NCI-H524 treated with DMSO at 0.1 percent for 48 hours (cell line): ENCODE results near the gene CLASP2.
A peak's percentile ranks its signal among the peaks of the same experiment; 100 is the strongest.

Experiments used
- DNase-seq: peaks from one replicate; lab custom pipeline; 2025; lab: John Stamatoyannopoulos, UW

Gene CLASP2

DNA sequence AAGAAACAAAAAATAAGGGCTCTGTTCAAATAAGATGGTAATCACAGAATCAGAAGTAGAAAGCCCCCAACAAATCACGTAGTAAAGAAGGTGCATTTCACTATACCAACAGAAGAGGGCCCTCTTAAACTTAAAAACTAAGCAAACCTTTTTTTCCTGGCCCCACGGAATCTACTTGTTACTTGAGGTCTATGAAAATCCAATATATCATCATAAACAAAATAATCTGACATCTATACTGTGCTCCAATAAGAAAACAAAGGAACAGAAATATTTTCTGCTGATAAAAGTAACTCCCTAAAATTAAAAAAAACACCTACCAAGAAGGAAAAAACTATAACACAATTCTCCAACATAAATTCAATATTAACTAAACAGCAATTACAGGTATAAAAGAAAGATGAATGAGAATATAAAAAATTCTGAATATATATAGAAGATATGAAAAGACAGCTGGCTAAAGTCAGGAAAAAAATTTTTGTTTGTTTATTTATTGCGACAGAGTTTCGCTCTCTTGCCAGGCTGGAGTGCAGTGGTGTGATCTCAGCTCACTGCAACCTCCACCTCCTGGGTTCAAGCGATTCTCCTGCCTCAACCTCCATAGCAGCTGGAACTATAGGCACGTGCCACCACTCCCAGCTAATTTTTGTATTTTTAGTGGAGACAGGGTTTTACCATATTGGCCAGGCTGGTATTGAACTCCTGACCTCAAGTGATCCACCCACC lies 81.8 kb downstream of the CLASP2 start:
- peak; percentile 6 for DNase-seq

DNA sequence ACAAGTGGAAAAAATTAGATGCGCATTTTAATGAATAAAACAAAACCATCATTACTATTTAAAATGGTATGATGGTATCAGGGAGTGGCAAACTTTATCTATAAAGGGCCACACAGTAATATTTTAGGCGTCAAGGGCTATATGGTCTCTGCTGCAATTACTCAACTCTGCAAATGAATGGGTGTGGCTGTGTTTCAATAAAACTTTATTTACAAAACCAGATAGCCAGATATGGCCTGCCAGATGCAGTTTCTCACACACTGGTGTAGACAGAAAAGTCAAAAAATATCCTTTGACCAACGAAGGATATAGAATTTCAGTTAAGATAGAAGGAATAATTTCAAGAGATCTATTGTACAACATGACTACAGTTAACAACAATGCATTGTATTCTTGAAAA lies 83.8 kb downstream of the CLASP2 start:
- no peak for DNase-seq

DNA sequence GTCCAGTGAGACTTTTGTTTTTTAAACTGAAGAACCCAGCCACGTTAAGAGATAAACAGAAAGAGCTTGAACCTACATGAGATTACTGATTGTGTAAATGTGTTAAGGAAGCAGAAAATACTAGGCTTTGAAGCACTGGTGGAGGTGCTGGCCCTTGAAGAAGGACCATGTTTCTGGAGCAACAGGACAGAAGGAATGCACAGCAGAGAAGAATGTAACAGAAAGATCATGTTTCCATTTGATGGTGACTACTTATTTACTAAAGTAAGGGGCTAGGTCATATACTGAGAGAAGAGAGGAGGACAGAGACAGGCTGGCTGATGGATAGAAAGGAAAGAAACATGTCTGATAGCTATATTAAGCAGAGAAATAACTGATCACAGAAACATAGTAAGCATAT lies 88.8 kb downstream of the CLASP2 start:
- DNase-seq: no peak

DNA sequence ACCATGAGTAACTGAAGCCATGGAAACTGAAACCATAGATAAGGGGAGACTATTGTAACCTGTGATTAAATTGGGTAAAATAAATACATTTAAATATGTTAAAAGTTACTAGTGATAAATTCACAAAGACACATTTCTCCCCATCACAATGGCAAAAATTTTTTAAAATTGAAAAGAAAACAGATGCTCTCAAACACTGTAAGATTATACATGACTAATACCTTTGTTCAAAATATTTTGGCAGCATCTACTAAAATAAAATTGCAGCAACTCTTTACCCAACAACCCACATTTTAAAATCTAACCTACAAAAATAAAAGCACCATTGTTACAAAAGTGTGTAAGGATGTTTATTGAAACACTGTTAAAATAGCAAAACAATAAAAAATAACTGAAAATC lies 93.3 kb downstream of the CLASP2 start:
- no peak for DNase-seq

DNA sequence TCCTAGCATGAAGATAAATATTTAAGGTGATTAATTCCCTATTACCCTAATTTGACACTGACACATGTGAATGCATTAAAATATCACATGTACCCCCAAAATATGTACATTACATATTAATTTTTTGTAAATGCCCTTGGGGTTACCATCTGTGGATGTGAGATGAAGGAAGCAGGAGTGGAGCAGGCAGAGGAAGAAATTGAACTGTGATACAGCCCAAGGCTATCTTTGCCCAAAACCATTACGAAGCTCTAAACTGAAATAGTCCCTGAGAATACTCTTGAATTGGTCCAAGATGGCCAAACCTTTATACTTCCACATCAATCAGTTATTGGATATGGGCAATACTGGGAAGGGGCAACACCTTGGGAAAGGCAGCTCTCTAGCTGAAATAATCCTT lies 105.0 kb downstream of the CLASP2 start:
- no peak for DNase-seq

DNA sequence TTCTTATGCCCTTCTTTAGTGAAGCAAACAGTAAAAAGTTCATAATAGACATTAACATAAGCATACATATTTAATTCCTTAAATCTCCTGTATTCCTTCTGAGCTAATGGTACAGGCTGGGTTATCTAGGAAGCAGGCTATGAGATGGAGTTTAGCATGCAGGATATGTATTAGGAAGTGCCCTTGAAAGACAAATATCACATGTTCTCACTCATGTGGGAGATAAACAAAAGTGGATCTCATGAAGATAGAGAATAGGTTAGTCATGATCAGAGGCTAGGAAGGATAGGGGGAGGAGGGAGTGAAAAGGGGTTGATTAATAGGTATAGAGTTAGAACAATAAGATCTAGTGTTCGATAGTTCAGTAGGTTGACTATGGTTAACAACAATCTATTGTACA lies 105.4 kb downstream of the CLASP2 start:
- no peak for DNase-seq

DNA sequence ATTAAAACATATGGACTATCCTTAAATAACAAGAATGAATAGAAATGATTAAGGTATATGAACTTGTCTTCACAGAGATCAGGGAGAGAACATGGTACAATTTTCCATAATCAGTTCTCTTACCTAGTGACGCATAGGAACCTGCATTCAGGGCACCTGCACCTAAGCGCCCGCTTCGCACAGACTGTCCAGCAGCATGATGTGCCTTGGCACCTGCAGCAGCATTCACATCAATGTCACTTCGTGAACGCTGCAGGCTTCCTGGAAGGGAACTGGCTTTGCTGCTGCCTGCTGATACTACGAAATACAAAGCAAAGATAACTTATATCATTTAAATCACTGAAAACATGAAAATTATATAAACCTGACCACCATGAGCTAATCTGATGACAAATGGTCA lies 115.2 kb downstream of the CLASP2 start:
- DNase-seq: no peak

DNA sequence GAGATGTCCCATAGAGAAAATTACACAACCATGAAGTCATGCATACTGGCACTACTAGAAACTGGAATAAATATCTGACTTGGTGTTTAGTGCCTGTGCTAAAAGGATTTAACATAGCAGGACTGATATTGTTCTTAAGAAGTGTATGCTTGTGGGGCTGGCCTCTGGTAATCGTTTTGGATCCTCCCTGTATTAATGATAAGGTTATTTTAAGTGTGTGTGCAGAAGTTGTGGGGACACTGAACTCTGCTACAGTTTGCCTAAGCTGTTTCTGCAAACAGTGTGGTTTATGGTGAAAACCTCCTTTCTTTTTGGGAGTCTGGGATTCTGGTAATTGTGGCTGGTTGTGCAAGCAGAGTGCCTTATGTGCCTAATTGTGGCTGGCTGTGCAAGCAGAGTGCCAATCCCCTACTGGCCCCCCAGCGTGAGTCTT lies 120.8 kb downstream of the CLASP2 start:
- no peak for DNase-seq

DNA sequence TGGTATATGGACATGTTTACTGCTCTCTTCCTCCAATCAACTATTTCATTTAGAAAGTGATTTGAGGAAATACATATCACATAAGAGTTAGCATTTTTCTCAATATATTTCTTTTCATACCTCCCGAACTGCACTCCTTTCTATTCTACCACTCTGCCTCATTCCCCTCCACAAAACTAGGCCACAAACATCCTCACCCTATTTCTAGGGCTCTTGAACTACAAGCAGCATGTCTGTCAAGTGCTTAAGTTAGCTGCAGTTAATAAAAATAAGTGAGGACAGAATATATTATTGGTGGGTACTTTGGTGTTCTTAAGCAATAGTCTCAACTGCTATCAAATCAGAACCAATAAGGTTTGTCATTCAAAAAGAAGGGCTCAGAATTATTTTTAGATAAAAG lies 125.1 kb downstream of the CLASP2 start:
- DNase-seq: no peak

DNA sequence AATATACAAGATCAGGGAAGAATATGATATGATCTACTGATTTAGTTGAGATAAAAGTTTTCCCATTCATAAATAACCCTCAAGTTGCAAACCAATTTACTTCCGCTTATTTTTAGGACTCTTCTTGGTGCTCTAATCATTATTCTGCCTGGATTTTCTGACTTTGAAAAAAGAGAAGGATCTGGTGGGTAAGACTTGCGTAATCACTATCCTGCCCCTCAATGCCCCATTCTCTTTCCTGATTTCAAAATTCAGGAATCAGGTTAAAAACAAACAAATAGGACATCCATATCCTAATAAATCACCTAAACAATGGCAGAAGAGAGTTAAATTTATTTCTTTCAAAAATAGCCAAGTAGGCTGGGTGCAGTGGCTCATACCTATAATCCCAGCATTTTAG lies 127.5 kb downstream of the CLASP2 start:
- no peak for DNase-seq

DNA sequence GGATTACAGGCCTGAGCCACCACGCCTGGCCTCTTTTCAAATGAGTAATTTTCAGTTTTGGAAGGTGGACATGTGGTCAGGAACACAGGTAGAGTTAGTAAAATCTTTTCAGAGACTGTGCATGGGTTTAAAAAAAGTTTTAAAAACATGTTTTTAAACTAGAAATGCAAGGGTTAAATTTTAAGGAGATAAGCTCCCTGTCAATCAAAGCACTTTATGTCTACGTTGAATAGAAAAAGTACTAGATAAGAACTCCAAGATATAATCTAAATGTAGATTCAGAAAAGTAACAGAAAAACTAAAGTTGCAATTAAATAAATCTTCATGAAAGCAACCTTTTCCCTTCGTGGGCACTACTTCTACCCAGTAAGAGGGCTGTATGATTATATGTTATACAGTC lies 131.7 kb downstream of the CLASP2 start:
- DNase-seq: no peak

DNA sequence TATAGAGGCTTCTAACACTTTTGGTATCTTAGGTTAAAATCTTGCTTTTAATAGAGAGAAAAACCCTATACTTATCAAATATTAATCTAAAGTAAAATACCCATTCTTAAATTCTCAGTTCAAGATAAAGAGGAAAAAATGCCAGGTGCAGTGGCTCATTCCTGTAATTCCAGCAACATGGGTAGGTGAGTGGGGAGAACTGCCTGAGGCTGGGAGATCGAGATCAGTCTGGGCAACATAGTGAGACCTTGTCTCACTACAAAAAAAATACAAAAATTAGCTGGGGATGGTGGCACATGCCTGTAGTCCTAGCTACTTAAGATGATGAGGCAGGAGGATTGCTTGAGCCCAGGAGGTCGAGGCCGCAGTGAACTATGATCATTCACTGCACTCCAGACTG lies 135.8 kb downstream of the CLASP2 start:
- no peak for DNase-seq

DNA sequence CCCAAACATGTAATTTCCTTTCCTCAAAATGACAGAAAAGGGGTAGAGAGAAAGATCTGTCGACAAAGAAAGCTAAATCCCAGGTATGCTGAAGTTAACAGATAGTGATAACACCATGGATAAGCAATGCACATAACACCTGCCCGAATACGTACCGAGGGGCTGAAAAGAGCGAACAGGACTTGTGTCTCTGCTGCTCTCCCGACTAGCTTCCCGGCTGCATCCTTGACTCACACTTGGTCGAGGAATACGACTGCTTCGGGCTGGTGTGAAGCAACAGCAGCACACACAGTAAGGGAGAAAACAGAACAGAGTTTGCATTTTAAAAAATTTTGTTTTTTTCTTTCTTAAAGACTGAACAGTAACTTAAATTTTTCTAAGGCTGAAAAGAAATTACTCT lies 136.4 kb downstream of the CLASP2 start:
- no peak for DNase-seq

DNA sequence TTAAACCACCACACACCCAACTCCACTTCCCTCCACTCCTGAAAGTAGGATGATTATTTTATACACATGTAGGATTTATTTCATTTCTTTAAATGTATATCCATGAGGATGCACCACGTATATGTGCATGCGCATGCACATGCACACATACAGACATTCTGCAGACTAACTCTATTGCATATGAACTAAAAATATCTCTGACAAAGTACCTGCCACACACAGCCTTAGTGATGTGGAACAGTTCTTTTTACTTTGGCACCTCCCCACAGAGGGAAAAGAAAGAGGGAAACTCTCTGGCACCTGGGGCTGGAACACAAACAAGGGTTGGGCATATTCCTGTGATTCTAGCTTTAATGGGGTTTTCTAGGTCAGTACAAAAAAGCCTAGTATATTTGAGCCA lies 138.2 kb downstream of the CLASP2 start:
- DNase-seq: no peak

DNA sequence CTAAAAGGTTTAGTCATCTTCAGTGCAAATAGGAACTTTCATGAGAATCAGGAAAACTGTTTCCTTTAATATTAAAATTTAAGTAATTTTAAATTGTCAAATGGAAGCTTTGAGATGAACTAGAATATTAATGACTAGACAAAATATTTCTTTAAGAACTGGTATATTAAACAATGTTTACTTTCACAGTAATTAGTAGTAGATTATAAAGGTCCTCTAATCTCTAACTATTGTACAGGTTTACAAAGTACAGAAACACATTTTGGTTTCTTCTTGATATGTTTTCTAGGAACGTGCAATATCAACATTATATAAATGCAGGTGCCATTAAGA lies 138.9 kb downstream of the CLASP2 start:
- DNase-seq: no peak

DNA sequence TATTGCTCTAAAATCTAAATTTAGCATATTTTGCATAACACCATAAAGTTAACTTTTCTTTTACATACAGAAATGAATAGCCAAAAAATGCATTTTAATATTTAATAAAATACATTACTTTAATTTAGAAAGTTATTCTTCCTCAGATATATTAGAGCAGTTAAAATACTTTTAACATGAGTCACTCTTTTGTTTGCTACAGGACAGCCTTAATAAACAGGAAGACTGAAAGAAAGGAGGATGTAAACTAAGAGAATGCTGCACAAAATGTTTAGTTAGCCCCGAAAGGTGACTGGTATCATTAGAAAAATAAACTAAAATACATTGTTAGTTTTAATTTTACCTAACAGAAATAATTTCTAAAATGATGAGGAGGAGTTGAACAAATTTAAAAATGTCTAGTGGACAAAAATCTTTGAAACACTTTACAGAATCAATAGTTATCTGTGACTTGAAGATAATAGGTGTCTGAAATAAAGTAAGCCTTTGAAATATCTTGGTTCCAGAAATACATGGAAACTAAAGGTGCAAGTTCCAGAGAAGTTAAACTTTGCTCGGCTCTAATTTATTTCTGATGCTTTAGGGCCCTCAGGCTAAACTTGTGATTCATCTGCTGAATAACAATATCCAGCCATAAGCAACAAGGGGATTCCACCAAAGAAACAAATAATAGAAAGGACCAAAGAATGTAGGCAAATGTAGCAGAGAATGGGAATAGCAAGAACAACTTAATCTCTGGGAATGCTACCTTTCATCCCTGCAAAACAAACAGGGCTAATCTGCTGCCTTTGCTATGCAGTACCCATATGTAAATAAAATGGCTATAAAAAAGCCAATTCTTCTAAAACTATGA lies 139.5 kb downstream of the CLASP2 start:
- DNase-seq: no peak

DNA sequence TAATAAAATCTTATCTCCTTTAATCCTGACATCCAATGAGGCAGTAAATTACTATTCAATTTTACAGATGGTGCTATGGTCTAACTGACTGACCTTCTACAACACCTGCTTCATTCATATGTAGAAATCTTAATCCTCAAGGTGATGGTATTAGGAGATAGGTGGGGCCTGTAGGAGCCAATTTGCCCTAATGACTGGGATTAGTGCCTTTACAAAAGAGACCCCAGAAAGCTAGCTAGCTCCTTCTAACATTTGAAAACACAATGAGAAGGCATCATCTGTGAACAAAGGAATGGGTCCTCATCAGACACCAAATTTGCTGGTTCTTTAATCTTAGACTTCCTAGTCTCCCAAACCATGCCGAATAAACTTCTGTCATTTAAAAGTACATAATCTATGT lies 140.5 kb downstream of the CLASP2 start:
- no peak for DNase-seq

DNA sequence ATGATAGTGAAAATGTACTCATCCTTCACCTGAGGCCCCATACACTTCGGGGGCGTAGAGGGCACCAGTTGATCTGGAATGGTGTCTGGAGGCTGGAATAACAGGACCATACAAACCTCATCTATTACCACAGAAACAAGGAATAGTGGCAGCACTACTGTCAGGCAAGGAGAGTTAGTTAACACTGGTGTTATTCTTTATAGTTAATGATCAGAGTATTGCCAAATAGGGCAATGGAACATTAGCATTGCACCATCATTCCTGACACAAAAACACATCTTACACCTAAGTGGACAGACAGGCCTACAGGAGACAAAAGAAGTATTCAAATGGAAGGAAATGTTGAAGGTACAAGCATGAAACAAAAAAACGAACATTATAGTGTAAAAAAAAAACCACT lies 140.9 kb downstream of the CLASP2 start:
- DNase-seq: no peak

DNA sequence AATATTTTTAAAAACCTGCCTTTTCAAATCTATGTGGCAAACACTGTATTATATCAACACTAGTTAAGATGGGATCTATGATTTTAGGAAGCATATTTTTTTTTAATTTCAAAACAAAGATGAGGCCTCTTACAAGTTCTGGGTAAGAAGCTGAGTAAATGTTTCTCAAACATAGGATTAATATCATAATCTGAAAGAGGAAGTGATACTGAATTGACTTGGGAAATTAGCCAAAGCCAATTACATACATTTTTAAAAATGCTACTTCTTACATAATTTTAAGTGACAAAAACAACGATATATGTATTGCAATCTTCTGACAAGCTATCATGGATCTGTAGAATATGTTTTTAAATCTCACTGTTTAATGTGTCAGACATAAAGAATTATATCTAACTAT lies 142.7 kb downstream of the CLASP2 start:
- DNase-seq: no peak

DNA sequence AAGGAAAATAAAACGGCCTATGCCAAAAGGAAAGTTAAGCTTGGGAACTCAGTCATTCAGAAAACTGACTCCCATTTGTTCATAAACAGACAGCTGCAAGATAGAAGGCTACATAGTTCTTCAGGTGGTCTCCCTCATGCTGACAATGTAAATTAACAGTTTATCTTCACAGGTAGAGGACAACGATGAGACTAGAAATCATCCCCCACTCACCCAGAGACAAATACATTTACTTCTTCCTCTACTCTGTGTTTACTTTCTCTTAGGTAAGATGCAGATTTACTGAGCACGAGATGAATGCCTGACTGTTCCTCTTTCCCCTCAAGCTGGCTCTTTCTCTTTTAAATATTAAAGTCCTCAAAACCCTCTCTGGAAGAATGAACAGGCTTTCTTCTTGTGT lies 160.2 kb downstream of the CLASP2 start:
- DNase-seq: no peak

DNA sequence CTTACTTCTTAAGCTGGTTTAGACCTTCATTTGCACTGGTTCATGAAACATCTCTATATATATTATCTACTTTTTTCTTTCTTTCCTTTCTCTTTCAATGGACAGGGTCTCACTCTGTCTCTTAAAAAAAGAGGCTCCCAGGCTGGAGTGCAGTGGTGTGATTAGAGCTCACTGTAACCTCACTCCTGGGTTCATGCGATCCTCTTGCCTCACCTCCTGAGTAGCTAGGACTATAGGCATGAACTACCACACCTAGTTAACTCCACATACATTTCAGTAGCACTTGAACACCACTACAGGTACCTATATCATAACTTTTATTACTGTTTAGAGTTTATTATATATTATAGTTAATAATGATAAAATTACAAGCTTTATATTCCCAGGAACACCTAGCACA lies 160.8 kb downstream of the CLASP2 start:
- no peak for DNase-seq

DNA sequence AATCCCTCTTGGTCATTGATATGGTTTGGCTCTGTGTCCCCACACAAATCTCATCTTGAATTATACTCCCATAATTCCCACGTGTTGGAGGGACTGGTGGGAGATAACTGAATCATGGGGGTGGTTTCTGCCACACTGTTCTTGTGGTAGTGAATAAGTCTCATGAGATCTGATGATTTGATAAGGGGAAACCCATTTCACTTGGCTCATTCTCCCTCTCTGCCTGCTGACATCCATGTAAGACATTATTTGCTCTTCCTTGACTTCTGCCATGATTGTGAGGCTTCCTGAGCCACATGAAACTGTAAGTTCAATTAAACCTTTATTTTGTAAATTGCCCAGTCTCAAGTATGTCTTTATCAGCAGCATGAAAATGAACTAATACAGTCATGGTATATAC lies 171.0 kb downstream of the CLASP2 start:
- no peak for DNase-seq

DNA sequence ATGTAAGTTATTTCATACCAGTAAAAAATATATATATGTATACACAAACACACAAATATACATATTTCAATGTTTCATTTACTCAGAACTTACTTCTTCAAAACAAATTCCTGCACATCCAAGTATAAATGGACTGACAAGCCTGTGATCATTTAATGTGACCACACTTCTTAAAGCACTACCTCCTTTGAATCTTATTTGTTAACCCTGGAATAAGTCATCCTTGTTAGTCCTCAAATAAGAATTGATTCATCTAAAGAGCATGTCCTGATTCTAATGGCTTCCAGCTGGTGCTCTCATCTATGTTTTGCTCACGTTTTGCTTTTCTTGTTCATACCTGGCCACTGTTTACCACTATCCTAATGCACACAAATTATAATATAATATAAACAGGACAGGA lies 173.9 kb downstream of the CLASP2 start:
- DNase-seq: no peak

DNA sequence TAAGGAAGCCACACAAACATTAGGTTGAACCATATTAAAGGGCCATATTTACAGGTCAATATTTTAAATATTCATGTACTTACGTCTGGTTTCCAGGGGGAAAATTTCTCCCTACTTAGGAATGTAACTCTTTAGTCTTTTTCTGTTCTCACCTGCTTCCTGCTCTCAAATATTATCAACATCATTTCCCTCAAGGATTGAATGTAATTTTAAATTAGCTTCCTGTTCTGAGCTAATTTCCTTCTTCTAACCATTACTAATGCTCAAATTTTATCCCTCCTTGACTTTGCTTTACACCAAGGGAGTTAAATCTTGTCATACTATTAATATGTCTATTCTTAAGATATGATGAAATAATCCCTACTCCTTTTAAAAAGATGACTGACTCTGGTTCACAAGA lies 174.5 kb downstream of the CLASP2 start:
- DNase-seq: no peak
